OCI-LY7 (cell line): Measurements from ENCODE around the gene C6orf118. TPM values are rescaled to one million over a fixed set of nuclear protein-coding genes. Genes with fewer than 3 reads are reported as not detected.
A peak's percentile ranks its signal among the peaks of the same experiment; 100 is the strongest.

Experiments
- BruUV-seq: library from RNA; stranded (reverse); fragments of 400-500 nt; replicated peaks from 2 replicates; lab custom pipeline; 2021; lab: Mats Ljungman, UMichigan
- CTCF ChIA-PET: fragments of 300-600 bp; sonication (Branson Sonifier 250); formaldehyde crosslinking; loops from one replicate; lab custom pipeline; 2022; ENCODE audit warnings: antibody characterized with exemption; ENCODE audit not compliant: unreplicated experiment; lab: Charles Lee
- POLR2A ChIA-PET: fragments of 300-600 bp; sonication (Branson Sonifier 250); formaldehyde crosslinking; loops from one replicate; lab custom pipeline; 2022; ENCODE audit warnings: antibody characterized with exemption; lab: Charles Lee
- DNase-seq: peaks from one replicate; pipeline ENCODE4 v3.0.0-alpha.2; 2015; ENCODE audit warnings: low spot score
- H2AFZ ChIP-seq: fragments of 200-600 bp; sonication (generic), shearing (Covaris generic); 2 replicates; pipeline ENCODE4 v1.6.1; 2014; ENCODE audit warnings: mild to moderate bottlenecking, antibody characterized with exemption, low read length, moderate library complexity
- H3K27ac ChIP-seq: fragments of 200-600 bp; sonication (generic); 2 replicates; pipeline ENCODE4 v1.5.1; 2014; ENCODE audit warnings: mixed run types, low read depth, mild to moderate bottlenecking, moderate library complexity, low read length, inconsistent platforms; ENCODE audit not compliant: poor library complexity, severe bottlenecking
- H3K36me3 ChIP-seq: fragments of 200-600 bp; sonication (generic); 2 replicates; pipeline ENCODE4 v1.6.1; 2014; ENCODE audit warnings: mild to moderate bottlenecking, antibody characterized with exemption, low read length, moderate library complexity, mixed read lengths; ENCODE audit not compliant: insufficient read depth
- H3K4me1 ChIP-seq: fragments of 200-600 bp; sonication (generic); 2 replicates; pipeline ENCODE4 v1.5.1; 2014; ENCODE audit warnings: mild to moderate bottlenecking, low read length; ENCODE audit not compliant: insufficient read depth, poor library complexity, severe bottlenecking
- H3K4me2 ChIP-seq: fragments of 200-600 bp; sonication (generic); 2 replicates; pipeline ENCODE4 v1.6.1; 2014; ENCODE audit warnings: mild to moderate bottlenecking, low read length
- H3K4me3 ChIP-seq: fragments of 200-600 bp; sonication (generic); 2 replicates; pipeline ENCODE4 v1.5.1; 2014; ENCODE audit warnings: mild to moderate bottlenecking, low read depth, low read length; ENCODE audit not compliant: poor library complexity, severe bottlenecking
- H3K79me2 ChIP-seq: fragments of 200-600 bp; sonication (generic); 2 replicates; pipeline ENCODE4 v1.6.1; 2016; ENCODE audit warnings: low read depth, mild to moderate bottlenecking, low read length, moderate library complexity, mixed read lengths; ENCODE audit not compliant: insufficient read depth
- H3K9me2 ChIP-seq: fragments of 200-600 bp; sonication (generic); 2 replicates; pipeline ENCODE4 v1.6.1; 2016; ENCODE audit warnings: mild to moderate bottlenecking, low read length, mixed read lengths; ENCODE audit not compliant: insufficient read depth
- H3K9me3 ChIP-seq: fragments of 200-600 bp; sonication (generic); 2 replicates; pipeline ENCODE4 v1.6.1; 2014; ENCODE audit warnings: mild to moderate bottlenecking, mixed run types, low read length, mixed read lengths
- H4K20me1 ChIP-seq: fragments of 200-600 bp; sonication (generic); 2 replicates; pipeline ENCODE4 v1.6.1; 2014; ENCODE audit warnings: mild to moderate bottlenecking, antibody characterized with exemption, low read length, moderate library complexity, mixed read lengths; ENCODE audit not compliant: insufficient read depth
- CTCF ChIP-seq: fragments of 200-600 bp; sonication (generic); conservative IDR thresholded peaks from 2 replicates; pipeline ENCODE4 v1.5.1; 2014; ENCODE audit warnings: mild to moderate bottlenecking, antibody characterized with exemption, low read length, moderate library complexity, mixed read lengths
- EZH2phosphoT487 ChIP-seq: fragments of 200-600 bp; sonication (generic); IDR thresholded peaks from 2 replicates; pipeline ENCODE4 v1.6.1; 2018; ENCODE audit warnings: low read depth, borderline replicate concordance, mild to moderate bottlenecking, mixed run types, antibody characterized with exemption, low read length, moderate library complexity, mixed read lengths
- intact Hi-C: fragments of 100-400 bp; cut with micrococcal nuclease; formaldehyde crosslinking; loops from one replicate; pipeline ENCODE4 v1.10.0; 2022; ENCODE audit not compliant: unreplicated experiment
- total RNA-seq, 2 experiments: library from RNA; depleted of rRNA in 1 of 2; stranded (reverse); fragments of >200 nt in 1 of 2; shearing (Covaris generic) in 1 of 2; gene quantifications; 2 replicates each; pipeline ENCODE4 v1.2.3, GENCODE V29; 2014 to 2022

The C6orf118 gene
- total RNA-seq, 2 experiments from 2014 or later: not detected

GRCh38 chr6:165245287-165245686, 64.1 kb downstream of the C6orf118 start:
- DNase-seq: peak; percentile 1
- intact Hi-C loops: no loop called here

GRCh38 chr6:165244524-165245247, 64.7 kb downstream of the C6orf118 start:
- H4K20me1 ChIP-seq: no peaks in the 10 kb centered on the region
- H3K27ac ChIP-seq: no peak overlapping the region
- no peaks in the 10 kb centered on the region for H3K9me2 ChIP-seq
- intact Hi-C loops: no loop called here
- no peak overlapping the region for H3K4me3 ChIP-seq
- H3K79me2 ChIP-seq: no peaks in the 10 kb centered on the region
- ChIA-PET CTCF (no interaction called here), POLR2A (interaction anchor here (1.0 kb wide), 1 partner anchor 14 kb away, joined by 3 read pairs; no protein-coding TSS in a partner anchor)
- no TSS peak for BruUV-seq
- no peak for DNase-seq
- no peaks in the 10 kb centered on the region for H3K36me3 ChIP-seq
- no peaks in the 10 kb centered on the region for H3K9me3 ChIP-seq
- TF ChIP-seq EZH2phosphoT487 (no peak), CTCF (no peak)
- H3K4me1 ChIP-seq: no peaks in the 10 kb centered on the region
- no peak overlapping the region for H3K4me2 ChIP-seq
- H2AFZ ChIP-seq: no peak overlapping the region

More at GRCh38 chr6:165245287-165245686, 64.1 kb downstream of the C6orf118 start:
- Histone ChIP-seq H3K4me2 (no peak overlapping the region), H3K79me2 (no peaks in the 10 kb centered on the region), H4K20me1 (no peaks in the 10 kb centered on the region), H3K9me3 (no peaks in the 10 kb centered on the region), H2AFZ (no peak overlapping the region), H3K27ac (no peak overlapping the region), H3K4me1 (no peaks in the 10 kb centered on the region), H3K36me3 (no peaks in the 10 kb centered on the region), H3K9me2 (no peaks in the 10 kb centered on the region), H3K4me3 (no peak overlapping the region)
- BruUV-seq: no TSS peak
- POLR2A ChIA-PET: no interaction called here
- TF ChIP-seq CTCF (peak; percentile 66), EZH2phosphoT487 (no peak)
- CTCF ChIA-PET: no interaction called here

- no peak for DNase-seq
- POLR2A ChIA-PET: interaction anchor here (1.0 kb wide), 1 partner anchor 13 kb away, joined by 3 read pairs; no protein-coding TSS in a partner anchor
- no TSS peak for BruUV-seq
- intact Hi-C loops: no loop called here
- H3K36me3 ChIP-seq: no peaks in the 10 kb centered on the region
- no peak overlapping the region for H3K4me3 ChIP-seq
- H3K9me3 ChIP-seq: no peaks in the 10 kb centered on the region
- no peaks in the 10 kb centered on the region for H3K79me2 ChIP-seq
- TF ChIP-seq EZH2phosphoT487 (no peak), CTCF (no peak)
- H4K20me1 ChIP-seq: no peaks in the 10 kb centered on the region
- CTCF ChIA-PET: no interaction called here
- H2AFZ ChIP-seq: no peak overlapping the region
- H3K4me1 ChIP-seq: no peaks in the 10 kb centered on the region
- no peak overlapping the region for H3K27ac ChIP-seq
- H3K9me2 ChIP-seq: no peaks in the 10 kb centered on the region
- no peak overlapping the region for H3K4me2 ChIP-seq
These were observed 65.6 kb downstream of the C6orf118 start for GRCh38 chr6:165243801-165244200.
